ENCODE results near the gene CPA5. TPM values are rescaled to one million over a fixed set of nuclear protein-coding genes. Genes with fewer than 3 reads are reported as not detected.

The CPA5 gene
- total RNA-seq, 1 experiment from 2014 or later = not detected

DNA sequence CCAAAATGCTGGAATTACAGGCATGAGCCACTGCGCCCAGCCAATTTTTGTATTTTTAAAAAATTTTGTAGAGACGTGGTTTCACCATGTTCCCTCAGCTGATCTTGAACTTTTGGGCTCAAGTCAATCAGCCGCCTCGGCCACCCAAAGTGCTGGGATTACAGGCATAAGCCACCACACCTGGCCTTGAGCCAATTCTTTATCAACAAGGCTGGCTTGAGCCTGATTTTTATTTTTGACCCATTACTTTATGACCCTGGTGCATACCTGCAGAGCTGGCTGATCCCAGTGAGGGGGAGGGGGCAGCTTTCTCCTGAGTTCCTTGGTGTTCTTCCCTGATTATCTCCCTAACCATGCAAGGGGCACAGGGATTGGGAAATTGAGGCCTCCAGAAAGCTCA is 19.8 kb downstream of the CPA5 start:
- no peak overlapping the region for H4K8ac ChIP-seq (replicated peaks; ENCODE audit: insufficient read length, low read depth, low read length)
- no peak overlapping the region for H2BK5ac ChIP-seq (ENCODE audit: insufficient read length, low read length)
- no peaks in the 10 kb centered on the region; the same call in 1 of the 2 replicates for H3K4me1 ChIP-seq (ENCODE audit: insufficient read depth, low read length)
- no peak overlapping the region for H3K27ac ChIP-seq (ENCODE audit: insufficient read length, low read depth, low read length)
- Mint-ChIP-seq H3K27ac (no peak overlapping the region; a peak in 1 of 7 replicates), H3K4me1 (peaks cover 15 to 21% of the 10 kb centered on the region in 2 experiments), H3K36me3 (ENCODE audit: insufficient read depth in 1 of 3, low read depth in 3 of 3) (peaks cover 0 to 8% (median 2%) of the 10 kb centered on the region in 3 experiments; a peak in 2 of 7 replicates), H3K4me3 (no peak overlapping the region), H3K9me3 (peaks cover 6 to 7% of the 10 kb centered on the region in 2 experiments; a peak in 4 of 5 replicates), H3K27me3 (ENCODE audit: low read depth) (peaks cover 2% of the 10 kb centered on the region; the same call in 1 of the 2 replicates)
- no peak overlapping the region for H3T11ph ChIP-seq (ENCODE audit: low read length)
- no peak overlapping the region for H3K56ac ChIP-seq (ENCODE audit: insufficient read length, low read depth, low read length)
- H4K91ac ChIP-seq (ENCODE audit: insufficient read length, low read depth, low read length) = no peak overlapping the region
- no peaks in the 10 kb centered on the region for H3K23me2 ChIP-seq (ENCODE audit: insufficient read length, low read depth, low read length, poor library complexity, severe bottlenecking)
- H3K9ac ChIP-seq (ENCODE audit: extremely low read depth, insufficient read length, low read length) = no peak overlapping the region
- H3K4ac ChIP-seq (ENCODE audit: low read depth, low read length) = no peak overlapping the region
- no peak overlapping the region for H2BK120ac ChIP-seq (ENCODE audit: low read depth, low read length, poor library complexity, severe bottlenecking)
- no peak overlapping the region for H2AK5ac ChIP-seq (ENCODE audit: insufficient read length, low read length)
- no peaks in the 10 kb centered on the region for H4K20me1 ChIP-seq (ENCODE audit: control insufficient read depth, insufficient read depth, insufficient read length)
- no peaks in the 10 kb centered on the region for H3K79me1 ChIP-seq (ENCODE audit: insufficient read depth, low read depth, low read length, poor library complexity, severe bottlenecking)
- WGBS (ENCODE audit: extremely low coverage, insufficient read length, low lambda C conversion rate) = no CpG with 5 or more reads among the region's 4 CpGs
- H3K14ac ChIP-seq (ENCODE audit: insufficient read depth, low read length) = no peak overlapping the region
- no peak overlapping the region for H3K18ac ChIP-seq (ENCODE audit: insufficient read length, low read depth, low read length)
- TF ChIP-seq, protein P1, sequence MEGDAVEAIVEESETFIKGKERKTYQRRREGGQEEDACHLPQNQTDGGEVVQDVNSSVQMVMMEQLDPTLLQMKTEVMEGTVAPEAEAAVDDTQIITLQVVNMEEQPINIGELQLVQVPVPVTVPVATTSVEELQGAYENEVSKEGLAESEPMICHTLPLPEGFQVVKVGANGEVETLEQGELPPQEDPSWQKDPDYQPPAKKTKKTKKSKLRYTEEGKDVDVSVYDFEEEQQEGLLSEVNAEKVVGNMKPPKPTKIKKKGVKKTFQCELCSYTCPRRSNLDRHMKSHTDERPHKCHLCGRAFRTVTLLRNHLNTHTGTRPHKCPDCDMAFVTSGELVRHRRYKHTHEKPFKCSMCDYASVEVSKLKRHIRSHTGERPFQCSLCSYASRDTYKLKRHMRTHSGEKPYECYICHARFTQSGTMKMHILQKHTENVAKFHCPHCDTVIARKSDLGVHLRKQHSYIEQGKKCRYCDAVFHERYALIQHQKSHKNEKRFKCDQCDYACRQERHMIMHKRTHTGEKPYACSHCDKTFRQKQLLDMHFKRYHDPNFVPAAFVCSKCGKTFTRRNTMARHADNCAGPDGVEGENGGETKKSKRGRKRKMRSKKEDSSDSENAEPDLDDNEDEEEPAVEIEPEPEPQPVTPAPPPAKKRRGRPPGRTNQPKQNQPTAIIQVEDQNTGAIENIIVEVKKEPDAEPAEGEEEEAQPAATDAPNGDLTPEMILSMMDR (conservative IDR thresholded peaks at IDR 0.05) = no peak
- no peak overlapping the region for H2AFZ ChIP-seq (ENCODE audit: low read length)
- no peak overlapping the region for H2BK12ac ChIP-seq (ENCODE audit: insufficient read length, low read depth, low read length)
- H3K79me2 ChIP-seq (ENCODE audit: insufficient read depth, low read length) = no peaks in the 10 kb centered on the region
- no peaks in the 10 kb centered on the region for H3K9me3 ChIP-seq (ENCODE audit: control insufficient read depth, low read depth, low read length)
- H3K4me2 ChIP-seq (ENCODE audit: insufficient read depth, insufficient read length, low read length) = no peak overlapping the region
- no peak for DNase-seq
- no peak overlapping the region for H4K5ac ChIP-seq (ENCODE audit: insufficient read length, low read depth, low read length)
- no peak overlapping the region for H2BK20ac ChIP-seq (ENCODE audit: low read depth, low read length, poor library complexity, severe bottlenecking)
- H3K23ac ChIP-seq (ENCODE audit: insufficient read length, low read depth, low read length) = no peak overlapping the region
- no peaks in the 10 kb centered on the region for H3K27me3 ChIP-seq (ENCODE audit: insufficient read depth, low read length)
- no peak overlapping the region for H2BK15ac ChIP-seq (ENCODE audit: low read depth, low read length)
